Measurements from ENCODE around the gene ZNF813. TPM values are rescaled to one million over a fixed set of nuclear protein-coding genes. Genes with fewer than 3 reads are reported as not detected.
"Not testable (repeated sequence)": the region's sequence is repeated elsewhere in the genome, so short reads cannot be mapped to it uniquely, and the experiment has no call there.

Gene ZNF813
- polyA plus RNA-seq, 1 of the 3 experiments (the other 2 are of a cell fraction) = 0.44 TPM

- no peak for TF ChIP-seq CHD2 (IDR thresholded peaks at IDR 0.05; ENCODE audit: low read length, partially characterized antibody)
- TF ChIP-seq IRF3 (IDR thresholded peaks at IDR 0.05; ENCODE audit: low read depth, low read length) = no peak
- no peak for TF ChIP-seq EZH2phosphoT487 (IDR thresholded peaks at IDR 0.05; ENCODE audit: borderline replicate concordance, low read depth)
- no peak for TF ChIP-seq REST (IDR thresholded peaks at IDR 0.05; ENCODE audit: low read depth, low read length)
- TF ChIP-seq CTCF (IDR thresholded peaks at IDR 0.05) = no peak
Observed at GRCh38 chr19:53471916-53472315, 4.4 kb downstream of the ZNF813 start (continued).

GRCh38 chr19:53474832-53475231, 7.3 kb downstream of the ZNF813 start:
- H3K4me2 ChIP-seq; H3F3A ChIP-seq (replicated peaks; ENCODE audit: insufficient read depth); H3K27ac ChIP-seq (ENCODE audit: low read depth in 2 of 2, low read length in 1 of 2); H3K9me2 ChIP-seq; H2AFZ ChIP-seq (ENCODE audit: low read depth); DNase-seq; H3K27me3 ChIP-seq (ENCODE audit: insufficient read depth); POLR2A ChIA-PET; H3K4me1 ChIP-seq (ENCODE audit: control insufficient read depth in 1 of 2, insufficient read depth in 2 of 2, low read depth in 1 of 2, low read length in 1 of 2); H3K9ac ChIP-seq; H4K20me1 ChIP-seq (ENCODE audit: insufficient read depth); H3K9me3 ChIP-seq; H3K4me3 ChIP-seq (ENCODE audit: low read depth in 2 of 2, low read length in 1 of 2); H3K79me2 ChIP-seq (ENCODE audit: insufficient read depth): not testable (repeated sequence)
- CTCF ChIA-PET = interaction anchor here (0.8 kb wide), 1 partner anchor 272 kb away, joined by 3 read pairs; no protein-coding TSS in a partner anchor
- WGBS (ENCODE audit: low lambda C conversion rate) = 92% methylated on average over 1 of the region's 1 CpG
- H3K36me3 ChIP-seq (replicated peaks in 1 of 2; ENCODE audit: control insufficient read depth in 1 of 2, insufficient read depth in 2 of 2, low read length in 1 of 2) = peaks cover 0 to 16% of the 10 kb centered on the region in 2 experiments

- peaks cover 0 to 16% of the 10 kb centered on the region in 2 experiments for H3K36me3 ChIP-seq (replicated peaks in 1 of 2; ENCODE audit: control insufficient read depth in 1 of 2, insufficient read depth in 2 of 2, low read length in 1 of 2)
- POLR2A ChIA-PET; H3F3A ChIP-seq (replicated peaks; ENCODE audit: insufficient read depth); H3K27ac ChIP-seq (ENCODE audit: low read depth in 2 of 2, low read length in 1 of 2); H4K20me1 ChIP-seq (ENCODE audit: insufficient read depth); H3K9me3 ChIP-seq; H3K4me3 ChIP-seq (ENCODE audit: low read depth in 2 of 2, low read length in 1 of 2); H2AFZ ChIP-seq (ENCODE audit: low read depth); H3K9ac ChIP-seq; CTCF ChIA-PET; H3K4me2 ChIP-seq; H3K4me1 ChIP-seq (ENCODE audit: control insufficient read depth in 1 of 2, insufficient read depth in 2 of 2, low read depth in 1 of 2, low read length in 1 of 2); H3K9me2 ChIP-seq; DNase-seq; H3K27me3 ChIP-seq (ENCODE audit: insufficient read depth); H3K79me2 ChIP-seq (ENCODE audit: insufficient read depth): not testable (repeated sequence)
- WGBS (ENCODE audit: low lambda C conversion rate) = 45% methylated on average over 5 of the region's 6 CpGs
Observed at GRCh38 chr19:53475470-53475869, 7.9 kb downstream of the ZNF813 start.

- DNase-seq; H3K27ac ChIP-seq (ENCODE audit: low read depth in 2 of 2, low read length in 1 of 2); H4K20me1 ChIP-seq (ENCODE audit: insufficient read depth); H3K9me2 ChIP-seq; H2AFZ ChIP-seq (ENCODE audit: low read depth); POLR2A ChIA-PET; CTCF ChIA-PET; H3K27me3 ChIP-seq (ENCODE audit: insufficient read depth); H3K79me2 ChIP-seq (ENCODE audit: insufficient read depth); H3K9ac ChIP-seq; H3K4me3 ChIP-seq (ENCODE audit: low read depth in 2 of 2, low read length in 1 of 2); H3K9me3 ChIP-seq; H3F3A ChIP-seq (replicated peaks; ENCODE audit: insufficient read depth); H3K4me1 ChIP-seq (ENCODE audit: control insufficient read depth in 1 of 2, insufficient read depth in 2 of 2, low read depth in 1 of 2, low read length in 1 of 2); H3K4me2 ChIP-seq: not testable (repeated sequence)
- WGBS (ENCODE audit: low lambda C conversion rate) = 60% methylated on average over 2 of the region's 2 CpGs
- peaks cover 0 to 33% of the 10 kb centered on the region in 2 experiments for H3K36me3 ChIP-seq (replicated peaks in 1 of 2; ENCODE audit: control insufficient read depth in 1 of 2, insufficient read depth in 2 of 2, low read length in 1 of 2)
Observed at GRCh38 chr19:53483751-53484150, 16.2 kb downstream of the ZNF813 start.
